IgD-negative memory B cell (primary cell): ENCODE data around the gene AVP. TPM values are rescaled to one million over a fixed set of nuclear protein-coding genes. Genes with fewer than 3 reads are reported as not detected.
A peak's percentile ranks its signal among the peaks of the same experiment; 100 is the strongest.
"Not testable (repeated sequence)": the region's sequence is repeated elsewhere in the genome, so short reads cannot be mapped to it uniquely, and the experiment has no call there.

ENCODE experiments used
- H3K27ac Mint-ChIP-seq, 3 donors: one replicate each; pipeline ENCODE4 v1.8.0; 2020 to 2022; ENCODE audit warnings: mild to moderate bottlenecking in 3 of 3, mixed read lengths in 3 of 3, moderate library complexity in 1 of 3
- H3K27me3 Mint-ChIP-seq: one replicate; pipeline ENCODE4 v1.8.0; 2021; ENCODE audit warnings: mixed read lengths
- H3K36me3 Mint-ChIP-seq: one replicate; pipeline ENCODE4 v1.8.0; 2020; ENCODE audit warnings: mild to moderate bottlenecking, mixed read lengths
- H3K4me1 Mint-ChIP-seq, 3 donors: one replicate each; pipeline ENCODE4 v1.8.0; 2020 to 2022; ENCODE audit warnings: mixed read lengths in 3 of 3, mild to moderate bottlenecking in 1 of 3
- H3K4me3 Mint-ChIP-seq, 4 donors: one replicate each; pipeline ENCODE4 v1.8.0; 2020 to 2022; ENCODE audit warnings: mild to moderate bottlenecking in 4 of 4, mixed read lengths in 4 of 4, moderate library complexity in 3 of 4
- H3K9me3 Mint-ChIP-seq, 3 donors: one replicate each; pipeline ENCODE4 v1.8.0; 2020 to 2021; ENCODE audit warnings: mixed read lengths in 3 of 3, mild to moderate bottlenecking in 1 of 3
- polyA plus RNA-seq: library from polyadenylated mRNA; unstranded; fragments of 300-500 nt; fragmentation: Illumina TruSeq; gene quantifications from one replicate; pipeline ENCODE4 v1.2.3, GENCODE V29; 2021

AVP gene
- polyA plus RNA-seq, 1 donor from 2014 or later, result not detected

- H3K36me3 Mint-ChIP-seq, result peaks cover 15% of the 10 kb centered on the region
- peaks cover 5 to 8% (median 7%) of the 10 kb centered on the region in 3 donors for H3K4me1 Mint-ChIP-seq
- no peaks in the 10 kb centered on the region for H3K27me3 Mint-ChIP-seq
- no peak overlapping the region for H3K4me3 Mint-ChIP-seq
- H3K9me3 Mint-ChIP-seq, result peaks cover 3 to 13% (median 5%) of the 10 kb centered on the region in 3 donors
- H3K27ac Mint-ChIP-seq, result no peak overlapping the region
Observed at GRCh38 chr20:3119044-3119443, 34.5 kb upstream of the AVP start.

- peak overlapping the region in 1 of 3 donors; percentile 57 for H3K27ac Mint-ChIP-seq
- peaks cover 16% of the 10 kb centered on the region for H3K36me3 Mint-ChIP-seq
- H3K4me1 Mint-ChIP-seq, H3K27me3 Mint-ChIP-seq, H3K9me3 Mint-ChIP-seq, H3K4me3 Mint-ChIP-seq: not testable (repeated sequence)
Observed at GRCh38 chr20:3117839-3118379, 33.4 kb upstream of the AVP start.

- H3K27ac Mint-ChIP-seq, result no peak overlapping the region
- peaks cover 12% of the 10 kb centered on the region for H3K36me3 Mint-ChIP-seq
- H3K27me3 Mint-ChIP-seq, result no peaks in the 10 kb centered on the region
- peaks cover 2 to 7% (median 4%) of the 10 kb centered on the region in 3 donors for H3K4me1 Mint-ChIP-seq
- H3K9me3 Mint-ChIP-seq, result no peaks in the 10 kb centered on the region
- no peak overlapping the region for H3K4me3 Mint-ChIP-seq
Observed at GRCh38 chr20:3116341-3116740, 31.8 kb upstream of the AVP start.

GRCh38 chr20:3115190-3116107, 30.9 kb upstream of the AVP start:
- no peaks in the 10 kb centered on the region for H3K9me3 Mint-ChIP-seq
- H3K27ac Mint-ChIP-seq, result peak overlapping the region in 1 of 3 donors; percentile 67
- H3K27me3 Mint-ChIP-seq, result no peaks in the 10 kb centered on the region
- H3K4me1 Mint-ChIP-seq, result peaks cover 2 to 4% (median 3%) of the 10 kb centered on the region in 3 donors
- no peak overlapping the region for H3K4me3 Mint-ChIP-seq
- H3K36me3 Mint-ChIP-seq, result peaks cover 15% of the 10 kb centered on the region

GRCh38 chr20:3111995-3112394, 27.5 kb upstream of the AVP start:
- Mint-ChIP-seq H3K27me3 (no peaks in the 10 kb centered on the region), H3K9me3 (no peaks in the 10 kb centered on the region), H3K4me1 (peaks cover 2 to 3% (median 2%) of the 10 kb centered on the region in 3 donors), H3K36me3 (peaks cover 15% of the 10 kb centered on the region), H3K4me3 (no peak overlapping the region), H3K27ac (peak overlapping the region in 1 of 3 donors; percentile 62)

- Mint-ChIP-seq H3K27me3 (no peaks in the 10 kb centered on the region), H3K27ac (no peak overlapping the region), H3K9me3 (no peaks in the 10 kb centered on the region), H3K4me3 (no peak overlapping the region), H3K4me1 (peaks cover 2 to 3% (median 2%) of the 10 kb centered on the region in 3 donors), H3K36me3 (peaks cover 15% of the 10 kb centered on the region)
Observed at GRCh38 chr20:3111507-3111906, 27.0 kb upstream of the AVP start.

GRCh38 chr20:3109350-3110302, 25.1 kb upstream of the AVP start:
- Mint-ChIP-seq H3K9me3 (no peaks in the 10 kb centered on the region), H3K4me3 (no peak overlapping the region), H3K36me3 (peaks cover 15% of the 10 kb centered on the region), H3K4me1 (peaks cover 0 to 2% (median 0%) of the 10 kb centered on the region in 3 donors), H3K27ac (no peak overlapping the region), H3K27me3 (no peaks in the 10 kb centered on the region)

GRCh38 chr20:3107464-3108025, 23.0 kb upstream of the AVP start:
- H3K36me3 Mint-ChIP-seq, result peaks cover 9% of the 10 kb centered on the region
- H3K9me3 Mint-ChIP-seq, result no peaks in the 10 kb centered on the region
- H3K27ac Mint-ChIP-seq, result no peak overlapping the region
- H3K27me3 Mint-ChIP-seq, result no peaks in the 10 kb centered on the region
- peaks cover 2 to 5% (median 2%) of the 10 kb centered on the region in 3 donors for H3K4me1 Mint-ChIP-seq
- no peak overlapping the region for H3K4me3 Mint-ChIP-seq

- Mint-ChIP-seq H3K36me3 (peaks cover 9% of the 10 kb centered on the region), H3K27ac (no peak overlapping the region), H3K4me1 (peaks cover 2 to 6% (median 5%) of the 10 kb centered on the region in 3 donors), H3K9me3 (no peaks in the 10 kb centered on the region), H3K4me3 (no peak overlapping the region), H3K27me3 (no peaks in the 10 kb centered on the region)
Observed at GRCh38 chr20:3106658-3107463, 22.3 kb upstream of the AVP start.

GRCh38 chr20:3106185-3106584, 21.7 kb upstream of the AVP start:
- Mint-ChIP-seq H3K4me3 (no peak overlapping the region), H3K9me3 (no peaks in the 10 kb centered on the region), H3K27ac (no peak overlapping the region), H3K36me3 (peaks cover 4% of the 10 kb centered on the region), H3K27me3 (no peaks in the 10 kb centered on the region), H3K4me1 (peaks cover 2 to 8% (median 5%) of the 10 kb centered on the region in 3 donors)

GRCh38 chr20:3105256-3106137, 21.0 kb upstream of the AVP start:
- Mint-ChIP-seq H3K36me3 (peaks cover 3% of the 10 kb centered on the region), H3K4me1 (peaks cover 2 to 8% (median 5%) of the 10 kb centered on the region in 3 donors), H3K27ac (peak overlapping the region in 1 of 3 donors; percentile 57), H3K4me3 (no peak overlapping the region), H3K9me3 (no peaks in the 10 kb centered on the region), H3K27me3 (no peaks in the 10 kb centered on the region)

- Mint-ChIP-seq H3K4me3 (no peak overlapping the region), H3K27ac (no peak overlapping the region), H3K27me3 (peaks cover 4% of the 10 kb centered on the region)
Observed at GRCh38 chr20:3103369-3104032, 19.0 kb upstream of the AVP start.

More at GRCh38 chr20:3103369-3104032, 19.0 kb upstream of the AVP start:
- H3K4me1 Mint-ChIP-seq, result peaks cover 2 to 8% (median 5%) of the 10 kb centered on the region in 3 donors
- H3K36me3 Mint-ChIP-seq, result peaks cover 3% of the 10 kb centered on the region
- no peaks in the 10 kb centered on the region for H3K9me3 Mint-ChIP-seq
